ENCODE measurements around the gene FGA. TPM values are rescaled to one million over a fixed set of nuclear protein-coding genes. Genes with fewer than 3 reads are reported as not detected.

FGA gene
- total and polyA plus RNA-seq, 10 of the 15 experiments (the other 5 are each of a cell fraction or from before 2014, with no cell fraction given): 3.6 TPM; not detected in 9

DNA sequence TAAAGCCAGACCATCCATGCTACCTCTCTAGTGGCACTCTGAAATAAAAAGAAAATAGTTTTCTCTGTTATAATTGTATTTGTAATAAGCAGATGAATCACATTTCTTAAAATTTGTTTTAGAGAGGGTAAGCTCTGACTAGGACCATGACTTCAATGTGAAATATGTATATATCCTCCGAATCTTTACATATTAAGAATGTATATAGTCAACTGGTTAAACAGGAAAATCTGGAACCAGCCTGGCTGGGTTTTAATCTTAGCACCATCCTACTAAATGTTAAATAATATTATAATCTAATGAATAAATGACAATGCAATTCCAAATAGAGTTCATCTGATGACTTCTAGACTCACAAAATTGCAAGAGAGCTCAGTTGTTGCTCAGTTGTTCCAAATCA lies 26.2 kb downstream of the FGA start:
- WGBS (ENCODE audit: insufficient coverage, insufficient replicate concordance, low lambda C conversion rate, missing lambda C conversion rate): 0% methylated on average over 1 of the region's 1 CpG
- Histone ChIP-seq H3K9ac (ENCODE audit: control insufficient read depth, insufficient read depth, low read length) (no peak overlapping the region), H3K9me3 (replicated peaks; ENCODE audit: control insufficient read depth, insufficient read depth, low read length) (no peaks in the 10 kb centered on the region), H3K4me2 (ENCODE audit: control insufficient read depth, insufficient read depth) (no peak overlapping the region), H3K79me2 (ENCODE audit: control insufficient read depth, insufficient read depth, low read length) (no peaks in the 10 kb centered on the region), H3K27me3 (replicated peaks in 1 of 2; ENCODE audit: control insufficient read depth in 2 of 2, insufficient read depth in 2 of 2, low read length in 1 of 2) (no peaks in the 10 kb centered on the region; a peak in 1 of 4 replicates), H4K20me1 (ENCODE audit: control insufficient read depth, insufficient read depth) (no peaks in the 10 kb centered on the region), H3K27ac (ENCODE audit: control insufficient read depth, insufficient read depth) (no peak overlapping the region), H3K36me3 (ENCODE audit: control insufficient read depth in 2 of 2, insufficient read depth in 2 of 2, low read length in 1 of 2) (no peaks in the 10 kb centered on the region), H3K4me3 (no peak overlapping the region), H3K4me1 (ENCODE audit: control insufficient read depth, insufficient read depth, low read length) (no peaks in the 10 kb centered on the region), H2AFZ (ENCODE audit: control insufficient read depth, low read depth, low read length) (no peak overlapping the region)
- ChIA-PET SMC1A (ENCODE audit: uncharacterized antibody, unreplicated experiment) (interaction anchor here (1.2 to 1.8 kb wide), 2 partner anchors 10 to 55 kb away, joined by 3 to 8 read pairs; no protein-coding TSS in a partner anchor), POLR2A (no interaction called here), CTCF (interaction anchor here (1.0 to 5.9 kb wide), 5 partner anchors 32 to 59 kb away, joined by 3 to 32 read pairs (median 4); no protein-coding TSS in a partner anchor), RAD21 (ENCODE audit: unreplicated experiment) (no interaction called here)
- BruUV-seq (replicated peaks): no TSS peak
- intact Hi-C loops (cut with micrococcal nuclease; ENCODE audit: unreplicated experiment) (no loop called here), in situ Hi-C loops (cut with MboI) (no loop called here)
- FAIRE-seq (no peak), DNase-seq (ENCODE audit: low read depth, low spot score) (no peak), ATAC-seq (no peak)
- TF ChIP-seq DPF2 (IDR thresholded peaks at IDR 0.05): no peak
- TF ChIP-seq SIX5 (IDR thresholded peaks at IDR 0.05; ENCODE audit: low read depth, low read length, severe bottlenecking): no peak
- no peak for TF ChIP-seq RB1 (IDR thresholded peaks at IDR 0.05; ENCODE audit: borderline replicate concordance)
- TF ChIP-seq HCFC1 (IDR thresholded peaks at IDR 0.05; ENCODE audit: low read length): no peak
- TF ChIP-seq, protein P1, sequence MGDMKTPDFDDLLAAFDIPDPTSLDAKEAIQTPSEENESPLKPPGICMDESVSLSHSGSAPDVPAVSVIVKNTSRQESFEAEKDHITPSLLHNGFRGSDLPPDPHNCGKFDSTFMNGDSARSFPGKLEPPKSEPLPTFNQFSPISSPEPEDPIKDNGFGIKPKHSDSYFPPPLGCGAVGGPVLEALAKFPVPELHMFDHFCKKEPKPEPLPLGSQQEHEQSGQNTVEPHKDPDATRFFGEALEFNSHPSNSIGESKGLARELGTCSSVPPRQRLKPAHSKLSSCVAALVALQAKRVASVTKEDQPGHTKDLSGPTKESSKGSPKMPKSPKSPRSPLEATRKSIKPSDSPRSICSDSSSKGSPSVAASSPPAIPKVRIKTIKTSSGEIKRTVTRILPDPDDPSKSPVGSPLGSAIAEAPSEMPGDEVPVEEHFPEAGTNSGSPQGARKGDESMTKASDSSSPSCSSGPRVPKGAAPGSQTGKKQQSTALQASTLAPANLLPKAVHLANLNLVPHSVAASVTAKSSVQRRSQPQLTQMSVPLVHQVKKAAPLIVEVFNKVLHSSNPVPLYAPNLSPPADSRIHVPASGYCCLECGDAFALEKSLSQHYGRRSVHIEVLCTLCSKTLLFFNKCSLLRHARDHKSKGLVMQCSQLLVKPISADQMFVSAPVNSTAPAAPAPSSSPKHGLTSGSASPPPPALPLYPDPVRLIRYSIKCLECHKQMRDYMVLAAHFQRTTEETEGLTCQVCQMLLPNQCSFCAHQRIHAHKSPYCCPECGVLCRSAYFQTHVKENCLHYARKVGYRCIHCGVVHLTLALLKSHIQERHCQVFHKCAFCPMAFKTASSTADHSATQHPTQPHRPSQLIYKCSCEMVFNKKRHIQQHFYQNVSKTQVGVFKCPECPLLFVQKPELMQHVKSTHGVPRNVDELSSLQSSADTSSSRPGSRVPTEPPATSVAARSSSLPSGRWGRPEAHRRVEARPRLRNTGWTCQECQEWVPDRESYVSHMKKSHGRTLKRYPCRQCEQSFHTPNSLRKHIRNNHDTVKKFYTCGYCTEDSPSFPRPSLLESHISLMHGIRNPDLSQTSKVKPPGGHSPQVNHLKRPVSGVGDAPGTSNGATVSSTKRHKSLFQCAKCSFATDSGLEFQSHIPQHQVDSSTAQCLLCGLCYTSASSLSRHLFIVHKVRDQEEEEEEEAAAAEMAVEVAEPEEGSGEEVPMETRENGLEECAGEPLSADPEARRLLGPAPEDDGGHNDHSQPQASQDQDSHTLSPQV (IDR thresholded peaks at IDR 0.05): no peak
- TF ChIP-seq POLR2A (IDR thresholded peaks at IDR 0.05; ENCODE audit: low read depth, low read length): no peak
- no peak for TF ChIP-seq SMAD5 (IDR thresholded peaks at IDR 0.05; ENCODE audit: low read depth)
- TF ChIP-seq MEF2A (IDR thresholded peaks at IDR 0.05; ENCODE audit: insufficient read depth, low read depth, low read length): no peak
- no peak for TF ChIP-seq BHLHE40 (IDR thresholded peaks at IDR 0.05; ENCODE audit: borderline replicate concordance in 1 of 2, low read depth in 2 of 2, low read length in 1 of 2)
- TF ChIP-seq, protein P2, sequence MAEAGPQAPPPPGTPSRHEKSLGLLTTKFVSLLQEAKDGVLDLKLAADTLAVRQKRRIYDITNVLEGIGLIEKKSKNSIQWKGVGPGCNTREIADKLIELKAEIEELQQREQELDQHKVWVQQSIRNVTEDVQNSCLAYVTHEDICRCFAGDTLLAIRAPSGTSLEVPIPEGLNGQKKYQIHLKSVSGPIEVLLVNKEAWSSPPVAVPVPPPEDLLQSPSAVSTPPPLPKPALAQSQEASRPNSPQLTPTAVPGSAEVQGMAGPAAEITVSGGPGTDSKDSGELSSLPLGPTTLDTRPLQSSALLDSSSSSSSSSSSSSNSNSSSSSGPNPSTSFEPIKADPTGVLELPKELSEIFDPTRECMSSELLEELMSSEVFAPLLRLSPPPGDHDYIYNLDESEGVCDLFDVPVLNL (IDR thresholded peaks at IDR 0.05; ENCODE audit: low read depth, low read length): no peak
- TF ChIP-seq MEF2B (IDR thresholded peaks at IDR 0.05; ENCODE audit: partially characterized antibody, poor library complexity, severe bottlenecking): no peak
- TF ChIP-seq IRF4 (IDR thresholded peaks at IDR 0.05; ENCODE audit: low read depth, low read length): no peak
- TF ChIP-seq NFYA (IDR thresholded peaks at IDR 0.05; ENCODE audit: borderline replicate concordance, low read depth, low read length): no peak
- TF ChIP-seq IKZF1 (conservative IDR thresholded peaks at IDR 0.05): no peak
- no peak for TF ChIP-seq STAT1 (conservative IDR thresholded peaks at IDR 0.05)
- no peak for TF ChIP-seq KDM1A (IDR thresholded peaks at IDR 0.05; ENCODE audit: borderline replicate concordance)
- TF ChIP-seq, protein P3, sequence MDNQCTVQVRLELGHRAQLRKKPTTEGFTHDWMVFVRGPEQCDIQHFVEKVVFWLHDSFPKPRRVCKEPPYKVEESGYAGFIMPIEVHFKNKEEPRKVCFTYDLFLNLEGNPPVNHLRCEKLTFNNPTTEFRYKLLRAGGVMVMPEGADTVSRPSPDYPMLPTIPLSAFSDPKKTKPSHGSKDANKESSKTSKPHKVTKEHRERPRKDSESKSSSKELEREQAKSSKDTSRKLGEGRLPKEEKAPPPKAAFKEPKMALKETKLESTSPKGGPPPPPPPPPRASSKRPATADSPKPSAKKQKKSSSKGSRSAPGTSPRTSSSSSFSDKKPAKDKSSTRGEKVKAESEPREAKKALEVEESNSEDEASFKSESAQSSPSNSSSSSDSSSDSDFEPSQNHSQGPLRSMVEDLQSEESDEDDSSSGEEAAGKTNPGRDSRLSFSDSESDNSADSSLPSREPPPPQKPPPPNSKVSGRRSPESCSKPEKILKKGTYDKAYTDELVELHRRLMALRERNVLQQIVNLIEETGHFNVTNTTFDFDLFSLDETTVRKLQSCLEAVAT (IDR thresholded peaks at IDR 0.05): no peak
- TF ChIP-seq EZH2 (IDR thresholded peaks at IDR 0.05; ENCODE audit: borderline replicate concordance, control insufficient read depth, low read depth, low read length): no peak
- no peak for TF ChIP-seq ZNF384 (IDR thresholded peaks at IDR 0.05; ENCODE audit: borderline replicate concordance, low read depth, low read length)

Measured in GM12878 (cell line).